MM.1S (cell line): ENCODE measurements around the gene ZNF503.

ENCODE experiments used
- DNase-seq: peaks from one replicate; pipeline ENCODE4 v3.0.0-alpha.2; 2015
- H2AFZ ChIP-seq: fragments of 300-600 bp; sonication (generic); 2 replicates; pipeline ENCODE4 v1.6.0; 2016; ENCODE audit warnings: antibody characterized with exemption, low read length
- H3F3A ChIP-seq: fragments of 300-600 bp; sonication (generic); 2 replicates; pipeline ENCODE4 v1.6.1; 2016; ENCODE audit warnings: mild to moderate bottlenecking, antibody characterized with exemption, low read length, moderate library complexity, mixed read lengths; ENCODE audit not compliant: insufficient read depth
- H3K27ac ChIP-seq: fragments of 300-600 bp; sonication (generic); 2 replicates; pipeline ENCODE4 v1.5.1; 2016; ENCODE audit warnings: mild to moderate bottlenecking, low read length
- H3K27me3 ChIP-seq: fragments of 300-600 bp; sonication (generic); replicated peaks from 2 replicates; pipeline ENCODE4 v1.6.0; 2016; ENCODE audit warnings: low read length; ENCODE audit not compliant: insufficient read depth
- H3K36me3 ChIP-seq: fragments of 300-600 bp; sonication (generic); replicated peaks from 2 replicates; pipeline ENCODE4 v1.6.1; 2016; ENCODE audit warnings: mild to moderate bottlenecking, low read length, mixed read lengths; ENCODE audit not compliant: insufficient read depth
- H3K4me1 ChIP-seq: fragments of 300-600 bp; sonication (generic); 2 replicates; pipeline ENCODE4 v1.6.1; 2016; ENCODE audit warnings: low read length, mixed read lengths
- H3K4me2 ChIP-seq: fragments of 300-600 bp; sonication (generic); 2 replicates; pipeline ENCODE4 v1.6.0; 2016; ENCODE audit warnings: low read depth, low read length
- H3K4me3 ChIP-seq: fragments of 300-600 bp; sonication (generic); 2 replicates; pipeline ENCODE4 v1.5.1; 2016; ENCODE audit warnings: low read length, mixed read lengths
- H3K79me2 ChIP-seq: fragments of 300-600 bp; sonication (generic); 2 replicates; pipeline ENCODE4 v1.6.1; 2016; ENCODE audit warnings: mixed run types, low read length, mixed read lengths
- H3K9ac ChIP-seq: fragments of 300-600 bp; sonication (generic); 2 replicates; pipeline ENCODE4 v1.6.1; 2016; ENCODE audit warnings: low read length, mixed read lengths
- H3K9me2 ChIP-seq: fragments of 300-600 bp; sonication (generic); replicated peaks from 2 replicates; pipeline ENCODE4 v1.6.1; 2016; ENCODE audit warnings: mild to moderate bottlenecking, low read length, mixed read lengths; ENCODE audit not compliant: insufficient read depth
- H3K9me3 ChIP-seq: fragments of 300-600 bp; sonication (generic); replicated peaks from 2 replicates; pipeline ENCODE4 v1.6.1; 2016; ENCODE audit warnings: mild to moderate bottlenecking, low read length, mixed read lengths; ENCODE audit not compliant: insufficient read depth
- H4K20me1 ChIP-seq: fragments of 300-600 bp; sonication (generic); 2 replicates; pipeline ENCODE4 v1.6.1; 2016; ENCODE audit warnings: mild to moderate bottlenecking, low read length, moderate library complexity, mixed read lengths; ENCODE audit not compliant: insufficient read depth
- CTCF ChIP-seq: fragments of 300-600 bp; sonication (generic); IDR thresholded peaks from 2 replicates; pipeline ENCODE4 v1.5.1; 2016; ENCODE audit warnings: antibody characterized with exemption, low read length, mixed read lengths
- EZH2 ChIP-seq: fragments of 300-600 bp; sonication (generic); optimal IDR thresholded peaks from 2 replicates; pipeline ENCODE3; 2017; ENCODE audit warnings: low read depth, mild to moderate bottlenecking, antibody characterized with exemption, low read length, mixed read lengths
- EZH2phosphoT487 ChIP-seq: fragments of 300-600 bp; sonication (generic); IDR thresholded peaks from 2 replicates; pipeline ENCODE4 v1.6.1; 2018; ENCODE audit warnings: antibody characterized with exemption, low read length

ZNF503 gene

DNA sequence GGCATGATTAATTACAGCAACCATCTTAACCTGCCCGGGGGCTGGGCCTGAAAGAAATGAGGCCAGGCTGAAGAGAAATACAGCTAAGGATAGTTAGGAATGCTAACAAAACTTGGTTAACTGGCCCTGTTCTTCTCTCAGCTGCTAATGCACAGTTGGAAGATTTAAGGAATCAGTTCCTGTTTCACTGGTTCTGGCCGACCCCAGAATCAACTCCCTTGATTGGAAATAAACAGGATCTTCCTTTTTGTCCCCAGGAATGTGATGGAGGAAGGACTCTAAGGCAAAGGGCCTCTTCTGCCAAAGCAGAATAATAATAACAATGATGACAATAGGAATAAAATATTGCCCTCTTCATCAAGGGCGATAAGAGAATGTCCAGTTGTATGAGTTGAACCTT is 26.4 kb upstream of the ZNF503 start:
- Histone ChIP-seq H3K79me2 (no peaks in the 10 kb centered on the region), H3K4me1 (no peaks in the 10 kb centered on the region), H2AFZ (no peak overlapping the region), H4K20me1 (no peaks in the 10 kb centered on the region), H3K27ac (no peak overlapping the region), H3K27me3 (no peaks in the 10 kb centered on the region), H3K9ac (no peak overlapping the region), H3K4me3 (no peak overlapping the region), H3K4me2 (no peak overlapping the region), H3F3A (no peaks in the 10 kb centered on the region), H3K36me3 (no peaks in the 10 kb centered on the region), H3K9me3 (no peaks in the 10 kb centered on the region), H3K9me2 (no peaks in the 10 kb centered on the region)
- TF ChIP-seq EZH2 (no peak), EZH2phosphoT487 (no peak), CTCF (no peak)
- no peak for DNase-seq

GRCh38 chr10:75426880-75427279 is 25.3 kb upstream of the ZNF503 start:
- Histone ChIP-seq H3K79me2 (no peaks in the 10 kb centered on the region), H3K9ac (no peak overlapping the region), H3F3A (no peaks in the 10 kb centered on the region), H3K9me3 (no peaks in the 10 kb centered on the region), H3K36me3 (no peaks in the 10 kb centered on the region), H3K4me3 (no peak overlapping the region), H2AFZ (no peak overlapping the region), H3K9me2 (no peaks in the 10 kb centered on the region), H3K27me3 (no peaks in the 10 kb centered on the region), H4K20me1 (no peaks in the 10 kb centered on the region), H3K27ac (no peak overlapping the region), H3K4me2 (no peak overlapping the region), H3K4me1 (no peaks in the 10 kb centered on the region)
- no peak for DNase-seq
- TF ChIP-seq EZH2phosphoT487 (no peak), EZH2 (no peak), CTCF (no peak)

- Histone ChIP-seq H3K27me3 (no peaks in the 10 kb centered on the region), H3F3A (no peaks in the 10 kb centered on the region), H3K9me2 (no peaks in the 10 kb centered on the region), H3K9me3 (no peaks in the 10 kb centered on the region), H4K20me1 (no peaks in the 10 kb centered on the region), H3K4me1 (no peaks in the 10 kb centered on the region), H3K36me3 (no peaks in the 10 kb centered on the region), H3K4me3 (no peak overlapping the region), H2AFZ (no peak overlapping the region), H3K27ac (no peak overlapping the region), H3K4me2 (no peak overlapping the region), H3K79me2 (no peaks in the 10 kb centered on the region), H3K9ac (no peak overlapping the region)
- no peak for TF ChIP-seq EZH2phosphoT487
- TF ChIP-seq CTCF, result no peak
- no peak for TF ChIP-seq EZH2
- no peak for DNase-seq
These were observed 23.9 kb upstream of the ZNF503 start for GRCh38 chr10:75425291-75426079.
